GM19395 (cell line): ENCODE data around the gene NEK7.
"Not testable (repeated sequence)": the region's sequence is repeated elsewhere in the genome, so short reads cannot be mapped to it uniquely, and the experiment has no call there.

ENCODE experiments used
- ATAC-seq: cut with Tn5 transposase; IDR thresholded peaks from one replicate; pipeline ENCODE4 v1.9.1; 2021; ENCODE audit warnings: mild to moderate bottlenecking, moderate library complexity; ENCODE audit not compliant: unreplicated experiment

The NEK7 gene

DNA sequence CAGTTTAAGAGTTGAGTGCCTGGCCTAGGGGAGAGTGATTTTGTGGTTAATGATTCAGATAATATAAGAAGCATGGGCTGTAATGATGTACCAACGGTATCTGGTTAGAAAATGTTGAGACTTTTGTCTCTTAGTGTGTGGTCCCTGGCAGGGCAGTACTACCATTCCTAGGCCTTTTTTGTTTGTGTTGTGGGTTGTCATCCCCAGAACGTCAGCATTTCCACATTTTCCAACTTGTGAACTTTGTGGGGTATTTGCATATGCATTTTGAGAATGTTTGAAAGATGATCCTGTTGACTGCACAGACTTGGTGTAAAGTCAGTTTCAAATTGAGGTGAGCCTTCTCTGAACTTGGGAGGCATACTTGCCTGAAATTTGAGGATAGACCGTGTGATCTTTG, 11.4 kb downstream of the NEK7 start:
- ATAC-seq = peak; percentile 39

DNA sequence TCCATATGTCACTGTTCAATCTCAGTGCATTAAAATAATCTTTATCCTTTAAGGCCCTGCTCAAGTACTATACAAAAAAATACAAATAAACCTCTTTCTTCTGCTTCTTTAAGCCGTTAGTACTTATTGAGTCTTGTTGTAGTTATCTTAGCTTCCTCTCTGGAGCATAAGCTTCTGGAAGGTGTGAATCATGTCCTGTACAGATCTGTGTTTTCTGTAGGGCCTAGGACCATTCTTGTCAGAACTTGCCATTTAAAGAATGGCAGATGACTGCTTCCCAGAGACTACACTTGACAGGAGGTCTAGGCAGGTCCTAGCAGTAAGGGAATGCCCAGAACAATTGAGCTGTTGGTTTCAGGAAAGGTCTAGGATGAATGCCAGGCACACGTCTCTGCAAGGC, 12.9 kb downstream of the NEK7 start:
- no peak for ATAC-seq

DNA sequence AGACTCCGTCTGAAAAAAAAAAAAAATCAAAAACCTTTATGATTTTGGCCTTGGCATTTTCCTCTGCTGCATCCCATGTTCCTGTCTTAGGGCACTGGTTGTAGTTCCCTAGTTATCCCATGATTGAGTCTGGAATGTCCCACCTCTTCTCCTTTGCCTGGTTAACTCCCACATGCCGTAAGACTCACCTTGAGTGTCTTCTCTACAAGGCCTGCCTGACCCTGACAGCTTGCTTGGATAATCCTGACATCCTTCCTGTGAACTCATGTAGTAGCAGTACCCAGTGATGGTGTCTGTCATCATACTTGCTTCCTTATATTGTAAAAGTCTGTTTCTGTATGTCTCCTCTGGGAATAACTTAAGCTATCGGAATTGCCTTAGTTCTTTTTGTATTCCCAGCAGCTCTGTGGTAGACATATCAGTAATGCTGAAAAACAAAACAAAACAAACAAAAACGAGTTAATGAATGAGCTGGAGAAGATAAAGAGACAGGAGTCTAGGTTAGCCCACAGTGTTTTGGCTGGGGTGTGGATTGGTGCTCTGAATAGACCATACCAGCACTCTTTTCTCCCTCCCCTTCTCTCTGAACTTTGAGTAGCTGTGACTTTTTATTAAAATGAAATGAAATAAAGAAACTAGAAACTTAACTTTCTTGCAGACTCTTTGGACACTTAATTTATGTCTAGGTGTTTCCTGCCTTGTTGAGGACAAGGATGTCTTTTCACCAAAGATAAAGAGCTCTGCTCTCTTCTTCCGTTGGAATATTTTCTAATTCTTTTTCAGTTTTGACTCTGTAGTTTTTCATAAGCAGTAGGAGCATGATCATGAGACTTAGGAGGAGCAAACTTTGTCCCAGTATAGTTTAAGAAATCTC, 15.1 kb downstream of the NEK7 start:
- no peak for ATAC-seq

DNA sequence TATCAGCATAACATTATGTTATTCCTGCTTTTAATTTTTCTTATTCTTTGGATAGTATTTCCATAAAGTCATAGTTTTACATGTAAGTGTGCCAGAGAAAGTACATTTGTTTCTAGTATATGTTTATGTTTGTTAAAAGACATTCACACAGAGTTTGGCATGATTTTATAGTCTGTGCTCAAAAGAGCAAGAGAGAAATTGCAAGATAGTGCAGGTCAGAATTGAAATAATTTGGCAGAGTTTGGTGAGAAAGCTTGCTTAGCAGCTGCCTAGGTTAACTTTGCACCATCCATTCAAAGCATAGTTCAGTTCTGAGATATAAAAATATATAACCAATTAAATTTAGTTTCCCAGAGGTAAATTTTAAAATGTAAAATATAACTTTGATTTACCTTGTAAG, 17.0 kb downstream of the NEK7 start:
- no peak for ATAC-seq

DNA sequence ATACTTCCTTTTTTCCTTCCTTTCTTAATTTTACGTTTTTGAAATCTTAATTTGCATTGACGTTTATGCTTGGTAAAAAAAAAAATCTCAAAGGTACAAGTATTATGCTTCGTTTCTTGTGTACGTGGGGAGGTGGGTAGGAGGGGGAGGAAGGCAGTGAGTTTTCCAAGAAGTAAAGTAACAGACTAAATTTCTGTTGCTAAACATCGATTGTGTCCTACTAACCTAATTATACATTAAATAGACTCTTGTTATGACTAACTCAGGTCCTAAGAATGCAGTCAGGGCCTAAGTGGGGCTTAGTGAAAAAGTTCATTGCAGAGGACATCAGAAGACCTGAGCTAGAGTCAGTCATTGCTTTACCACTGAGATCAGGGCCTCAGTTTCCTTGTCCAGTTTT, 17.5 kb downstream of the NEK7 start:
- peak; percentile 50 for ATAC-seq

DNA sequence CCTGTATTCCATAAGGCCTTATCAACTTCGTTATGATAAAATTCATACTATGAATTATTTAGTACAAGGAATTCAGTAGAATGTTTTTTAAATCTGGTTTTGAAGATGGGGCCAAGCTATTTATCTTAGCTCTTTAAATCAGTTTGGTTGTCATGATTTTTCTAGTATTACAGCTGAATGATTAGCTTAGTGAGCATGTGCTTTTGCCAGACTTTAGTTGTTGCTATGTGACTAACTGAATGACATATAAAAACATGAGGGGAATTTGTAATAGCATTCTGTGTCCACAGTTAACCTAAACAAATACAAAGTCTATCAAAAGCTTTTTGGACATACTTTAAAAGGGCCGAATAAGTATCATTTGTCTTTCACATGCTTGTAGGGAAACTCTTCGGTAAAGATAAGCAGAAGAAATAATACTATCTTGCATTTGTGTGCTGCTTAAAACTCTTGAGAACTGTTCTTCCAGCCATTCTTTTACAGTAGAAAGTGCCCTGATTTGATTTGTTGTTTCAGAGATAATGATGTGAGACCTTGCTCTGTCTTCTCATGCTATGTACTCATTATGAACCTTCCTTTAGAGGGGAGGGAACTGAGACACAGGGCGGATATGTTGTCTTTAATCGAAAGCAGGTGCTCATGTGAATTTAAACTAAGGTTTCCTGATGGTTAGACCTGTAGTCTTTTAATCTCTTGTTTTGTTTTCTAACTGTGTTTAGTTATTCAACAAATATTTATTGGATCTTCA, 18.8 kb downstream of the NEK7 start:
- peak; percentile 91 for ATAC-seq

DNA sequence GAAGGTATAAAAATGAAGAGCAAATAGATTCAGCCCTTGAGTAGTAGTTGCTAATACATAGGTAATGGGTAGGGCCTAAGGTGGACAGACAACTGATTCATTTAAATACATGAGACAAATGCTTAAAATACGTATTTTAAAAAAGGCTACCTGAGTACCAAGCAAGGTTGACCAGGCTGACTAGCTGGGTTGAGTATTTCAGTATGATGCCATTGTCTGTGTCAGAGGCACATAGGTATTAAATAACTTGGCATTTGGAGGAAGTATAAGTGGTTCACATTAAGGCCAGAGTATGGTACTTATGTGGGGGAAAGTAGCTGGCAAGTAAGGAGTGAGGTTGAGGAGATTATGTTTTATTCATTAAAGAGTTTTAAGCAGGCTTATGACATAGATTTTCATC, 19.4 kb downstream of the NEK7 start:
- ATAC-seq = peak; percentile 26

DNA sequence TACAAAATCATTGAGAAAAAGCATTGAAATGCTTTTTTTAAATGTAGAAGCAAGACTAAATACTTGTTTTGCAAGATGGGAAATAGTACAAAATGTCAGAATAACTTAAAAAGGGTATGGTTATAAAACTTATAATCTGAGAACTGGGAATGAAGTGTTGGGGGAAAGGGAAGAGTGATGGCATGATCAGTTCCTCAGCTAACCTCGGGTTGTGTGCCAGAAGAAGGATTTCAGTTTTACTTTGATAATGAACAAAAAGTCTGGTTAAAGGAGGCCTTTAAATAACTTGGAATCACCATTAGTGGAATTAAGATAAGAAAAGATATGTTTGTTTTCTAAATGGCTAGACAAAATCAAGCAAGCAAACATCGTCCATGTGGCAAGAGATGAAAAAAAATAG, 20.7 kb downstream of the NEK7 start:
- no peak for ATAC-seq

DNA sequence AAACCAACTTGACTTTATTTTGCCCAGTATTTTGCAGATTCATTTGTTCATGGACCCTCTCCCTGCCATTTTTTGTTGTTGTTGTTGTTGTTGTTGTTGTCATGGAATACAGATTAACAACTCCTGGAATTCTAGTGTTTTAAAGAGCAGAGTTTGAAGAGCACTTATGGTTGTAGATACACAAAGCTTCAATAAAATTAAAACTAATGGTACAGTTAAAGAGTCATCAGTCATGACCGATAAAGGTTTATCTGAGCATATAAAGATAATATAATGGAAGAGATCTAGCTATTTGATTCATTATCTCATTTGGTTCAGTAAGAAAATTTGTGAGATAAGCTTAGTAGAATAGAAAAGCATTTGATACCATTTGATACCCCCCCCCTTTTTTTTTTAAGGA, 21.8 kb downstream of the NEK7 start:
- no peak for ATAC-seq

DNA sequence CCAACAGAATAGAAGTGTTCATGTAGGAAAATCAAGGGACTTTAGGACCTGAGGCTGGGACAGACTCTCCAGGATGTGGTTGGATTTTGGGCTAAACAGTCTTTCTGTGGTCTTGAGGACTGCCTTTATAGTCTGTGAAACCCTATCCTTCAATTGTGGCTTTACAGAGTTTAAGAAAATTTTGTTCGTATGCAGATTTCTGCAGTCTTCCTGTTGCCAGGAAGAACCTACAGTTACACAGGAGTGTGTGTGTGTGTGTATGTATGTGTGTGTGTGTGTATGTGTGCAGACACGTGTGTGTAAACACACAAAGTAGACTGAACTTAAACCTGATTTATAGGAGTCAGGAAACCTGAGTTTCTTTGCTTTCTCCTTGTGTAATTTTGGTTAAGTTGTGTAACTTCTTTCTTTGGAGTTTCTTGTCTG, 22.8 kb downstream of the NEK7 start:
- ATAC-seq = no peak

DNA sequence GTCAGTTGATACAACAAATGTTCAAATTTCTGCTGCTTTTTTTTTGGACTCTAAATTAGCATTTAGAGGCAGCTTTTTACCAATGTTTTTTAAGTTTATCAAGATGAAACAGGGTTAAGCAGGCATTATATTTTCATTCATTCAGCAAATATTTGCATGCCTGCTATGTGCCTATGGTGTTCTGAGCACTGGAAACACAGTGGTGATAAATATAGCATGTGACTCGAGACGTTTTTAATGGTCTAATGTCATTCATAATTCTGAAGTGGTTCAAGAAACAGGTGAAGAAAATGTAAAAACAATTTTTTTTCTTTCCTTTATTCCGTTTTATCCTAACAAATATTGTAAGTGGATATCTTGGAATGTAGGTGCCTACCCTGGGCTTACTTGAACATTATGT, 26.8 kb downstream of the NEK7 start:
- ATAC-seq = no peak

DNA sequence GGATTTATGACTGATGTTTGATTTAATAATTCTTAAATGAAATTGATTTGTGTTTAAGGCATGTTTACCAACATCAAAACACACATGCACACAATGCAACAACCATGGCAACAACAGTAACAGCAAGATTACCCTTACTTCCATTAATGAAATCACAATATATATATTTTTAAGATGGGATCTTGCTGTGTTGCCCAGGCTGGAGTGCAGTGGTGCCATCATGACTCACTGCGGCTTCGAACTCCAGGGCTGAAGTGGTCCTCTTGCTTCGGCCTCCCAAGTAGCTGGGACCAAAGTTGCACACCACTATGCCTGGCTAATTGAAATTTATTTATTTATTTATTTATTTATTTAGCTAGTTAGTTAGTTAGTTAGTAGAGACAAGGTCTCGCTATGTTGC, 27.7 kb downstream of the NEK7 start:
- no peak for ATAC-seq

DNA sequence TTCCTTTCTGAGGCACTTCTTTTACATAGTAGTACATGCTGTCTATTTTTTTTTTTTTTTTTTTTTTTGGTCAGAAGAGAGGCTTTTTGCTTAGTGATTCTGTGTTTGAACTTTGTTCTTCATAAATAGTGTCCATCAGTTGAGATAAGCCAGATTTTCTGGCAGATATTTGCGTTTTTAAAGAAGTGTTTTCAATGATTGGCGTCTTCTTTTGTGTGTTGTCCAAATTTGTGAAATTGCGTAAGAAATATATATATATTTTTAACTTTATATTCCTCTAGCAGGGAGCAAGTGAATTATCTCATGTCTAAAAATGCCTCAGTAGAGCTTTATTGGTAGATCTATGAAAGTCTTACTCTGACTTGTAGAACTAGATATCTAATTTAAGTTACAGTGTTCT, 28.3 kb downstream of the NEK7 start:
- no peak for ATAC-seq

DNA sequence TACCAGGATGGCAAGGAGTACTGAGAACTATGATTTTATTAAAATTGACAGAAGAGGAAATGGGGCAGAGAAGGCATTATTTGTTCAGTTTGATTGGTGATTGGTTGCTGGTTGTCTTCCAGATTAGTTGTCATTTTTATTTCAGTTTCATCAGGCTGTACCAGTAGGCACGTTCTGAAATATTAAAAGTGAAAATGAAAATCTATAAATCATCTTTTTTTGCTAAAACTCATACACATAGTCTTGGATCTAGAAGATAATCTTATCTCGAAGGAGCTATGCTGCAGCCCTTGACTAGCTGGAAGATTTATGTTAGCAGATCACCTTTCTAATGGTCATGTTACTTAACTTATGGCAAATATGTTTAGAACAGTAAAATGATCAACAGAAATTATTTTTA, 29.0 kb downstream of the NEK7 start:
- ATAC-seq = peak; percentile 66

DNA sequence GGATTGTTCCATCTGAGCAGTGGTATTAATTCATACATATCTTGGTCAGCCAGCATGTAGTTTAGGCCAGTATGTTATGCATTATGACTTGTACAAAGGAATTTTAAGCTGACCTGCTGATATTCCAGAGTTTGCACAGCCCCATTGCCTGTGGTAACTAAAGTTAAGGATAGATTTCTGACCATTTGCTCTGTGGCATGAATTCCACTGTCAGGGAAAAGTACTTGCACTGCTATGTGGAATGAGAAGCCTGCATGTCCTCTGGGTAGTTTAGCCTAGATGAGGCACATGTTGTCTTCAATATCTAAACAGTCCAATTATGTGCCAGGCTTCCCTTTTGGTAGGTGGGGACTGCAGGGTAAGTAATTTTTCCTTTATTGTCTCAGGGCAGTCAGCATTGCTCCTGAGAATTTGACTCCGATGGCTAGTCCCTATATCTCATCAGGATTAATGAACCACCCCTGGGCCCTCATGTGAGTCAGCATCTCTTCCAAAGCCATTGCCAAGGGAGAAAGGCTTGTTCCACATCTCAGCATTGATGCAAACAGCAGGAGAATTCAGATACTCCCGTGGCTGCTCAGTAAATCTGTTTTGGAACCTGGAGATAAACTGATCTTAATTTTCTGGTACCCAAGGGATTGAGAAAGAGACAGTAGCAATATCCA, 30.2 kb downstream of the NEK7 start:
- no peak for ATAC-seq

DNA sequence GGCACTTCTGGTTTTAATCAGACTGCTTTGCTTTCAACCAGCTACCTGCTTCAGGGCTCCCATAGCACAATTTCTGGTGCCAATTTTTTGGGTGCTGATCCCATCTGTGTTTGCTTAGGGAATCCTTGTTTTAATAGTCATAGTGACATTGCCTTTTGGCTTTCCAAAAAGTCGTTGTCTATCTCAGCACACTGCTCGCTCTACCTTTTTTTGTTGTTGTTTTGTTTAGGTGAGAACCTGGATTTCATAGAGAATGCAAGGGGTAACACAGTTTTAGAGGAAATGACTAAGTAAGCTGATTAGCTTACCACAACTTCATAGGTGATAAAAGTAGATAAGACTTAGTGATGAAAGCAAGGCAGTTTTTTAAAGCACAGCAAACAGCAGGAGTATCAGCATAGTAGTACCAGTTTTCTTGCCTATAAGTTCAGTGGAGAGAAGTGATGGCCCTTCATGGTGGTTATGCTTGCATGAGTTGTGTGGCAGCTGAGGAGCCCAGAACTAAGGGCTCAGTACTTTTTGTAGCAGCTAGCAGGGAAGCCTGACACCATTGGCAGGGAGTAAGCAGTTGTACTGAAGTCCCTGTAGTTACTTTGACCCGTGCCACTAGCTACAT, 31.3 kb downstream of the NEK7 start:
- ATAC-seq = no peak

DNA sequence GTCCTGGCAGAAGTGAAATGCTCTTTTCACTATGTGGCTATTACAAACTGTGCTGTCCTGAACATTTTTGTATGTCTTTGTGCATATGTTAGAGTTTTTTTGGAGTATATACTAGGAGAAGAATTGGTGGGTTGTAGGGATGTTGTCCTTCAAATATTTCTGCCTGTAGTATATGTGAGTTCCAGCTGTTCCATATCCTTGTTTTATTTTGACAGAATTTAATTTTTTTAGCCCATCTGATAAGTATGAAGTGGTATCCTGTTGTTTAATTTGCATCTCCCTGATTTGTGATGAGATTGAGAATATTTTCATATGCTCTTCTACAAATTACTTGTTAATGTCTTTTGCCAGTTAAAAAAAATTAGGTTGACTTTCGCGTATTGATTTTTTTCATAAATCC, 34.3 kb downstream of the NEK7 start:
- ATAC-seq = no peak

DNA sequence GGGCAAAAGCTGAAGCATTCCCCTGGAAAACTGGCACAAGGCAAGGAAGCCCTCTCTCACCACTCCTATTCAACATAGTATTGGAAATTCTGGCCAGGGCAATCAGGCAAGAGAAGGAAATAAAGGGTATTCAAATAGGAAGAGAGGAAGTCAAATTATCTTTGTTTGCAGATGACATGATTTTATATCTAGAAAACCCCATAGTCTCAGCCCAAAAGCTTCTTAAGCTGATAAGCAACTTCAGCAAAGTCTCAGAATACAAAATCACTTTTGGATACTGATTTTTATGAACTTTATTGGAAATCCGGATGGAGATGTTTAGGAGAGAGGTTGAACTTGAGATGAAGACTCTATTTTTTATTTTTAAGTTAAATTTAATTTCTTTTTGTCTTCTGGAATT, 37.1 kb downstream of the NEK7 start:
- not testable (repeated sequence) for ATAC-seq

DNA sequence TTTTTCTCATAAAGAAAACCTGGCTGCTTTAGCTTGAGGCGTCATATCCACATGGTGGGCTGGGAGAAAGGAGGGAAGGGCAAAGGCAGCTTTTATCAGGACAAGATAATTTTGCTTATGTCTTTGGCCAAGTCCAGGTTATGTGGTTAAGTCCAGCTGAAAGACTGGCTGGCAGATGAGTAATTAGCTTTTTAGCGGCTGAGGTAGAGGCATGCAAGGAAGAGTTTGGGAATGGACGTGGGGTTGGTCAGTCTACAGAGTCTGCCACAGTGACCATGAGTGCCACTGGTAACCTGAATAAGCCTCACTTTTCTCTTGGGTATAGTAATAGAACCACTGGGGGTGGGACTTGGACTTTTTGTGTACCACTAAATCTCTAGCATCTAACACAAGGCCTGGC, 39.8 kb downstream of the NEK7 start:
- ATAC-seq = no peak

DNA sequence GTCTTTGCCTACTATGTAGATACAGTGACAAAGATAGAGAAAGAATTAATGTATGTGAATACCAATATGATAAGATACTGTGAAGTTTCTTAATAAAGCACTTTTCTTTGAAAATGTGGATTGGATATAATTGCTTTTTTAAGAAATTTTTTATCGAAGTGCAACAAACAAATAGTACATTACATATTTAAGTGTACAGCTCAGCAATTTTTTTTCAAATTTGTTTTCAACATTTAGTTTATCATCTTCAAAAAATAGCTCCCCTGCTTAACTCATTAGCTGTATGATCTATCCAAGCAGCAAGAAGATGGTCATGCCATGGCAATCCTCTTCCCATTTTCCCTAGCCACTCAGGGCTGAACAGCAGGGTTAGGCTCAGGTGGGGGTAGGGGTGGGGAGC, 40.5 kb downstream of the NEK7 start:
- no peak for ATAC-seq

DNA sequence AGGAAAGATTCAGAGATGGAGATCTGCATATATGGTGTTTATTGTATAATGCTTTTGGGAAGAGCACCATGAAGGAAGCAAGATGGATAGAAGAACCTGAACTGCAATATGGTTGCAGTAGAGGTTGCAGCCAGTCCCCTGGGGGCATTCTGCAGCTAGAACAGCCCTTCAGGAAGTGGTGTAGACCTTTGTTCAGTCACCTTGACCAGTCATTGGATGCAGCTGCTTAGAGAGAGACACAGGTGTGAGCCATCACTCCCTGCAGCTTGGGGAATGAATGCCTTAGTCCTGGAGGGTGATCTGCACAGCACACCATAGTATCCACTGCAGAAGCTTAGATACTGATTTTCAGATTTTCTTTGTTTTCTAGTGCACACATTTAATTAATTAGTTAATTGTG, 42.3 kb downstream of the NEK7 start:
- ATAC-seq = peak; percentile 49
